T-helper 9 cell (primary cell): Measurements from ENCODE around the gene COA1.
"Not testable (repeated sequence)": the region's sequence is repeated elsewhere in the genome, so short reads cannot be mapped to it uniquely, and the experiment has no call there.

Source experiments
- DNase-seq: peaks from one replicate; pipeline ENCODE4 v3.0.0-alpha.2; 2020

COA1 gene

GRCh38 chr7:43650457-43651052 is 78.8 kb downstream of the COA1 start:
- no peak for DNase-seq

GRCh38 chr7:43649755-43650274 is 79.5 kb downstream of the COA1 start:
- peak; percentile 44 for DNase-seq

- peak; percentile 56 for DNase-seq
Measured at GRCh38 chr7:43648473-43649406, 80.6 kb downstream of the COA1 start.

- DNase-seq: no peak
Measured at GRCh38 chr7:43647673-43648472, 81.5 kb downstream of the COA1 start.

GRCh38 chr7:43647339-43647672 is 82.0 kb downstream of the COA1 start:
- DNase-seq: no peak

GRCh38 chr7:43646603-43647338 is 82.6 kb downstream of the COA1 start:
- DNase-seq: no peak

- no peak for DNase-seq
Measured at GRCh38 chr7:43645699-43646226, 83.6 kb downstream of the COA1 start.

- no peak for DNase-seq
Measured at GRCh38 chr7:43643846-43644245, 85.5 kb downstream of the COA1 start.

- DNase-seq: no peak
Measured at GRCh38 chr7:43642897-43643630, 86.3 kb downstream of the COA1 start.

GRCh38 chr7:43640679-43641078 is 88.6 kb downstream of the COA1 start:
- DNase-seq: no peak

GRCh38 chr7:43639858-43640491 is 89.3 kb downstream of the COA1 start:
- no peak for DNase-seq

GRCh38 chr7:43637114-43637806 is 92.1 kb downstream of the COA1 start:
- DNase-seq: no peak

GRCh38 chr7:43636093-43636492 is 93.2 kb downstream of the COA1 start:
- no peak for DNase-seq

GRCh38 chr7:43634384-43634783 is 94.9 kb downstream of the COA1 start:
- DNase-seq: no peak

GRCh38 chr7:43632746-43633145 is 96.6 kb downstream of the COA1 start:
- DNase-seq: no peak

- DNase-seq: no peak
Measured at GRCh38 chr7:43631559-43631958, 97.8 kb downstream of the COA1 start.

- no peak for DNase-seq
Measured at GRCh38 chr7:43630482-43630881, 98.8 kb downstream of the COA1 start.

- DNase-seq: no peak
Measured at GRCh38 chr7:43629857-43630256, 99.5 kb downstream of the COA1 start.

- no peak for DNase-seq
Measured at GRCh38 chr7:43628431-43628830, 100.9 kb downstream of the COA1 start.

- DNase-seq: not testable (repeated sequence)
Measured at GRCh38 chr7:43627798-43628197, 101.5 kb downstream of the COA1 start.
